ENCODE results near the gene EFCAB14. TPM values are rescaled to one million over a fixed set of nuclear protein-coding genes. Genes with fewer than 3 reads are reported as not detected.
"Not testable (repeated sequence)": the region's sequence is repeated elsewhere in the genome, so short reads cannot be mapped to it uniquely, and the experiment has no call there.

The EFCAB14 gene
- total RNA-seq, 2 donors from 2014 or later: 45.6 to 53.8 TPM

- Mint-ChIP-seq H3K27ac (no peak overlapping the region), H3K27me3 (peaks cover 32% of the 10 kb centered on the region), H3K4me1 (no peaks in the 10 kb centered on the region), H3K9me3 (no peaks in the 10 kb centered on the region), H3K36me3 (ENCODE audit: low read depth) (no peaks in the 10 kb centered on the region), H3K4me3 (no peak overlapping the region)
- ATAC-seq (replicated peaks): peak; percentile 35
Measured at GRCh38 chr1:46747683-46748288, 28.9 kb upstream of the EFCAB14 start.

- Mint-ChIP-seq H3K36me3 (ENCODE audit: low read depth) (no peaks in the 10 kb centered on the region), H3K27ac (no peak overlapping the region), H3K9me3 (no peaks in the 10 kb centered on the region), H3K27me3 (peaks cover 31% of the 10 kb centered on the region), H3K4me3 (no peak overlapping the region), H3K4me1 (no peaks in the 10 kb centered on the region)
- ATAC-seq (replicated peaks): no peak
Measured at GRCh38 chr1:46742069-46742468, 23.2 kb upstream of the EFCAB14 start.

GRCh38 chr1:46735708-46736324 is 16.9 kb upstream of the EFCAB14 start:
- Mint-ChIP-seq H3K27me3 (peaks cover 18% of the 10 kb centered on the region), H3K36me3 (ENCODE audit: low read depth) (no peaks in the 10 kb centered on the region), H3K4me1 (no peaks in the 10 kb centered on the region), H3K27ac (no peak overlapping the region), H3K4me3 (no peak overlapping the region), H3K9me3 (no peaks in the 10 kb centered on the region)
- ATAC-seq (replicated peaks): no peak

GRCh38 chr1:46728327-46728873 is 9.5 kb upstream of the EFCAB14 start:
- not testable (repeated sequence) for H3K4me3 Mint-ChIP-seq; H3K27ac Mint-ChIP-seq; H3K4me1 Mint-ChIP-seq; H3K9me3 Mint-ChIP-seq; ATAC-seq (replicated peaks); H3K36me3 Mint-ChIP-seq (ENCODE audit: low read depth)
- peaks cover 45% of the 10 kb centered on the region for H3K27me3 Mint-ChIP-seq

- Mint-ChIP-seq H3K27ac (no peak overlapping the region), H3K27me3 (peaks cover 35% of the 10 kb centered on the region), H3K36me3 (ENCODE audit: low read depth) (no peaks in the 10 kb centered on the region), H3K4me3 (no peak overlapping the region), H3K9me3 (no peaks in the 10 kb centered on the region), H3K4me1 (peaks cover under 1% of the 10 kb centered on the region)
- ATAC-seq (replicated peaks): no peak
Measured at GRCh38 chr1:46725736-46726108, 6.8 kb upstream of the EFCAB14 start.

GRCh38 chr1:46724991-46725735 is 6.2 kb upstream of the EFCAB14 start:
- Mint-ChIP-seq H3K27me3 (peaks cover 29% of the 10 kb centered on the region), H3K4me3 (no peak overlapping the region), H3K36me3 (ENCODE audit: low read depth) (no peaks in the 10 kb centered on the region), H3K9me3 (peaks cover 3% of the 10 kb centered on the region), H3K27ac (no peak overlapping the region), H3K4me1 (peaks cover 5% of the 10 kb centered on the region)
- ATAC-seq (replicated peaks): peak; percentile 98

- peaks cover 3% of the 10 kb centered on the region for H3K9me3 Mint-ChIP-seq
- H3K36me3 Mint-ChIP-seq (ENCODE audit: low read depth): no peaks in the 10 kb centered on the region
- H3K27ac Mint-ChIP-seq: no peak overlapping the region
- no peak overlapping the region for H3K4me3 Mint-ChIP-seq
- peaks cover 10% of the 10 kb centered on the region for H3K4me1 Mint-ChIP-seq
- no peak for ATAC-seq (replicated peaks)
- peaks cover 19% of the 10 kb centered on the region for H3K27me3 Mint-ChIP-seq
Measured at GRCh38 chr1:46723901-46724300, 5.0 kb upstream of the EFCAB14 start.

GRCh38 chr1:46721686-46722205 is 2.8 kb upstream of the EFCAB14 start:
- Mint-ChIP-seq H3K27me3 (peaks cover 14% of the 10 kb centered on the region), H3K9me3 (peaks cover 3% of the 10 kb centered on the region), H3K4me3 (no peak overlapping the region), H3K27ac (peak overlapping the region; percentile 18), H3K36me3 (ENCODE audit: low read depth) (peaks cover 16% of the 10 kb centered on the region), H3K4me1 (peaks cover 22% of the 10 kb centered on the region)
- ATAC-seq (replicated peaks): no peak

GRCh38 chr1:46721204-46721603 is 2.3 kb upstream of the EFCAB14 start:
- H3K36me3 Mint-ChIP-seq (ENCODE audit: low read depth): peaks cover 22% of the 10 kb centered on the region
- H3K4me3 Mint-ChIP-seq: no peak overlapping the region
- H3K9me3 Mint-ChIP-seq: peaks cover 3% of the 10 kb centered on the region
- ATAC-seq (replicated peaks): no peak
- H3K27ac Mint-ChIP-seq: no peak overlapping the region
- peaks cover 28% of the 10 kb centered on the region for H3K4me1 Mint-ChIP-seq
- H3K27me3 Mint-ChIP-seq: peaks cover 8% of the 10 kb centered on the region

- H3K36me3 Mint-ChIP-seq (ENCODE audit: low read depth): peaks cover 30% of the 10 kb centered on the region
- H3K4me1 Mint-ChIP-seq: peaks cover 32% of the 10 kb centered on the region
- H3K9me3 Mint-ChIP-seq; ATAC-seq (replicated peaks); H3K27me3 Mint-ChIP-seq; H3K4me3 Mint-ChIP-seq: not testable (repeated sequence)
- H3K27ac Mint-ChIP-seq: peak overlapping the region; percentile 37
Measured at GRCh38 chr1:46720319-46720718, 1.4 kb upstream of the EFCAB14 start.

GRCh38 chr1:46719689-46720088 is 775 bp upstream of the EFCAB14 start:
- H3K36me3 Mint-ChIP-seq (ENCODE audit: low read depth): peaks cover 37% of the 10 kb centered on the region
- peak overlapping the region; percentile 85 for H3K4me3 Mint-ChIP-seq
- peak; percentile 37 for ATAC-seq (replicated peaks)
- peaks cover 3% of the 10 kb centered on the region for H3K9me3 Mint-ChIP-seq
- peak overlapping the region; percentile 48 for H3K27ac Mint-ChIP-seq
- H3K27me3 Mint-ChIP-seq: no peaks in the 10 kb centered on the region
- peaks cover 35% of the 10 kb centered on the region for H3K4me1 Mint-ChIP-seq

- H3K4me3 Mint-ChIP-seq: peak overlapping the region; percentile 85
- peaks cover 50% of the 10 kb centered on the region for H3K36me3 Mint-ChIP-seq (ENCODE audit: low read depth)
- H3K9me3 Mint-ChIP-seq: peaks cover 3% of the 10 kb centered on the region
- H3K4me1 Mint-ChIP-seq: peaks cover 35% of the 10 kb centered on the region
- no peaks in the 10 kb centered on the region for H3K27me3 Mint-ChIP-seq
- no peak for ATAC-seq (replicated peaks)
- peak overlapping the region; percentile 48 for H3K27ac Mint-ChIP-seq
Measured at GRCh38 chr1:46718340-46718726, 581 bp downstream of the EFCAB14 start.

- Mint-ChIP-seq H3K27ac (peak overlapping the region; percentile 48), H3K4me1 (peaks cover 35% of the 10 kb centered on the region), H3K36me3 (ENCODE audit: low read depth) (peaks cover 53% of the 10 kb centered on the region), H3K27me3 (no peaks in the 10 kb centered on the region), H3K9me3 (peaks cover 3% of the 10 kb centered on the region), H3K4me3 (peak overlapping the region; percentile 85)
- ATAC-seq (replicated peaks): no peak
Measured at GRCh38 chr1:46717654-46718053, 1.3 kb downstream of the EFCAB14 start.

GRCh38 chr1:46714976-46715375 is 3.9 kb downstream of the EFCAB14 start:
- Mint-ChIP-seq H3K9me3 (no peaks in the 10 kb centered on the region), H3K4me1 (peaks cover 31% of the 10 kb centered on the region), H3K4me3 (no peak overlapping the region), H3K27me3 (no peaks in the 10 kb centered on the region), H3K36me3 (ENCODE audit: low read depth) (peaks cover 78% of the 10 kb centered on the region), H3K27ac (peak overlapping the region; percentile 17)
- no peak for ATAC-seq (replicated peaks)
